Esophagus muscularis mucosa (tissue), 4 donors: Measurements from ENCODE around the gene EDDM3A.

Experiments used
- EP300 ChIP-seq: sonication (generic); formaldehyde crosslinking; IDR thresholded peaks from one replicate; pipeline ENCODE4 v1.6.1; 2017; ENCODE audit warnings: antibody characterized with exemption
- POLR2A ChIP-seq: fragments of 450-650 bp; IDR thresholded peaks from one replicate; pipeline ENCODE4 v1.6.1; 2017; ENCODE audit warnings: antibody characterized with exemption, moderate library complexity, mild to moderate bottlenecking, low read depth
- POLR2AphosphoS5 ChIP-seq, 2 donors: sonication (generic); formaldehyde crosslinking; IDR thresholded peaks; one replicate each; pipeline ENCODE4 v1.6.1; 2017; ENCODE audit warnings: antibody characterized with exemption in 2 of 2
- TF ChIP-seq, protein P1 (sequence below), 3 experiments: fragments of 200-600 bp in 2 of 3; fragments of 450-650 bp in 1 of 3; sonication (generic) in 2 of 3; IDR thresholded peaks; one replicate each; pipeline ENCODE4 v1.5.1; 2017 to 2019; ENCODE audit warnings: antibody characterized with exemption in 3 of 3, mild to moderate bottlenecking in 2 of 3, moderate library complexity in 1 of 3

DNA sequence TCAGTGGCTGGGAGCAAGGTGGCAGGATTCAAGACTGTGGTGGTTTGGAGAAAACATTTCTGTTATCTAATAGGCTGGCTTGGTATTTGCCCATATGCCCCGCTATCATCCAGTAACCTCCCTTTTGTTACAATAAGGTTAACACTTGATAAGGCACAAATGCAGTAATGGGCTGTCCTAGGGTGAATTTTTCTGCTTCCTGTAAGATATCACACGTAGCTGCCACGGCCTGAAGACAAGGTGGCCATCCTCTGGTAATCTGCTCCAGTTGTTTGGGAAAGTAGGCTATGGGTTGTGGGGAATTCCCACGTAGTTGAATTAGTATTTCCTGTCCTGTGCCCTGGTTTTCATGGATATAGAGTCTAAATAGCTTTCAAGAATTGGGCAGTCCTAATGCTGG is 34.0 kb upstream of the EDDM3A start:
- TF ChIP-seq POLR2AphosphoS5 (IDR thresholded peaks at IDR 0.05) (no peak), POLR2A (no peak), EP300 (no peak)
- TF ChIP-seq, protein P1, sequence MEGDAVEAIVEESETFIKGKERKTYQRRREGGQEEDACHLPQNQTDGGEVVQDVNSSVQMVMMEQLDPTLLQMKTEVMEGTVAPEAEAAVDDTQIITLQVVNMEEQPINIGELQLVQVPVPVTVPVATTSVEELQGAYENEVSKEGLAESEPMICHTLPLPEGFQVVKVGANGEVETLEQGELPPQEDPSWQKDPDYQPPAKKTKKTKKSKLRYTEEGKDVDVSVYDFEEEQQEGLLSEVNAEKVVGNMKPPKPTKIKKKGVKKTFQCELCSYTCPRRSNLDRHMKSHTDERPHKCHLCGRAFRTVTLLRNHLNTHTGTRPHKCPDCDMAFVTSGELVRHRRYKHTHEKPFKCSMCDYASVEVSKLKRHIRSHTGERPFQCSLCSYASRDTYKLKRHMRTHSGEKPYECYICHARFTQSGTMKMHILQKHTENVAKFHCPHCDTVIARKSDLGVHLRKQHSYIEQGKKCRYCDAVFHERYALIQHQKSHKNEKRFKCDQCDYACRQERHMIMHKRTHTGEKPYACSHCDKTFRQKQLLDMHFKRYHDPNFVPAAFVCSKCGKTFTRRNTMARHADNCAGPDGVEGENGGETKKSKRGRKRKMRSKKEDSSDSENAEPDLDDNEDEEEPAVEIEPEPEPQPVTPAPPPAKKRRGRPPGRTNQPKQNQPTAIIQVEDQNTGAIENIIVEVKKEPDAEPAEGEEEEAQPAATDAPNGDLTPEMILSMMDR (IDR thresholded peaks at IDR 0.05), result no peak
